Activated CD4-positive, alpha-beta memory T cell treated with anti-CD3 and anti-CD28 coated beads, Interleukin-2, amount 10 ng/mL, durations not matched to agents 7 days and 5 days (primary cell): ENCODE data around the gene MIB2. TPM values are rescaled to one million over a fixed set of nuclear protein-coding genes. Genes with fewer than 3 reads are reported as not detected.
"Not testable (repeated sequence)": the region's sequence is repeated elsewhere in the genome, so short reads cannot be mapped to it uniquely, and the experiment has no call there.

ENCODE experiments used
- CTCF ChIA-PET: fragments of 350-600 bp; sonication (Branson Sonifier 250); formaldehyde crosslinking; loops from one replicate; lab custom pipeline; 2021; ENCODE audit warnings: antibody characterized with exemption, inconsistent platforms; lab: Charles Lee
- POLR2A ChIA-PET: fragments of 350-600 bp; sonication (Branson Sonifier 250); formaldehyde crosslinking; loops from one replicate; lab custom pipeline; 2021; ENCODE audit warnings: antibody characterized with exemption; lab: Charles Lee
- DNase-seq: peaks from one replicate; pipeline ENCODE4 v3.0.0-alpha.2; 2020
- H3K27ac Mint-ChIP-seq: one replicate; pipeline ENCODE4 v1.8.0; 2021; ENCODE audit warnings: mild to moderate bottlenecking, mixed read lengths
- H3K27me3 Mint-ChIP-seq: one replicate; pipeline ENCODE4 v1.8.0; 2021; ENCODE audit warnings: mixed read lengths
- H3K36me3 Mint-ChIP-seq: one replicate; pipeline ENCODE4 v1.8.0; 2021; ENCODE audit warnings: low read depth, mixed read lengths
- H3K4me1 Mint-ChIP-seq: one replicate; pipeline ENCODE4 v1.8.0; 2021; ENCODE audit warnings: mixed read lengths
- H3K4me3 Mint-ChIP-seq: one replicate; pipeline ENCODE4 v1.8.0; 2021; ENCODE audit warnings: mild to moderate bottlenecking, mixed read lengths
- H3K9me3 Mint-ChIP-seq: one replicate; pipeline ENCODE4 v1.8.0; 2021; ENCODE audit warnings: mixed read lengths
- total RNA-seq, 2 experiments: library from RNA; stranded (reverse); gene quantifications; one replicate each; pipeline ENCODE4 v1.2.3, GENCODE V29; 2021

The MIB2 gene
- total RNA-seq, 2 experiments from 2014 or later = 37.2 to 37.5 TPM

- POLR2A ChIA-PET, H3K27me3 Mint-ChIP-seq, H3K27ac Mint-ChIP-seq, DNase-seq, H3K4me1 Mint-ChIP-seq, H3K9me3 Mint-ChIP-seq, H3K4me3 Mint-ChIP-seq, CTCF ChIA-PET, H3K36me3 Mint-ChIP-seq: not testable (repeated sequence)
Observed at GRCh38 chr1:1638528-1638927, 23.2 kb downstream of the MIB2 start.

GRCh38 chr1:1639368-1639767 lies 24.1 kb downstream of the MIB2 start:
- H3K36me3 Mint-ChIP-seq, H3K9me3 Mint-ChIP-seq, POLR2A ChIA-PET, DNase-seq, H3K4me3 Mint-ChIP-seq, H3K27me3 Mint-ChIP-seq, H3K4me1 Mint-ChIP-seq, H3K27ac Mint-ChIP-seq, CTCF ChIA-PET: not testable (repeated sequence)

- H3K36me3 Mint-ChIP-seq, POLR2A ChIA-PET, DNase-seq, CTCF ChIA-PET, H3K9me3 Mint-ChIP-seq, H3K4me1 Mint-ChIP-seq, H3K27me3 Mint-ChIP-seq, H3K4me3 Mint-ChIP-seq, H3K27ac Mint-ChIP-seq: not testable (repeated sequence)
Observed at GRCh38 chr1:1640081-1640480, 24.8 kb downstream of the MIB2 start.

GRCh38 chr1:1640711-1641461 lies 25.6 kb downstream of the MIB2 start:
- H3K36me3 Mint-ChIP-seq = peaks cover 11% of the 10 kb centered on the region
- H3K27me3 Mint-ChIP-seq, H3K27ac Mint-ChIP-seq, H3K9me3 Mint-ChIP-seq, H3K4me1 Mint-ChIP-seq, H3K4me3 Mint-ChIP-seq, CTCF ChIA-PET, DNase-seq, POLR2A ChIA-PET: not testable (repeated sequence)

DNA sequence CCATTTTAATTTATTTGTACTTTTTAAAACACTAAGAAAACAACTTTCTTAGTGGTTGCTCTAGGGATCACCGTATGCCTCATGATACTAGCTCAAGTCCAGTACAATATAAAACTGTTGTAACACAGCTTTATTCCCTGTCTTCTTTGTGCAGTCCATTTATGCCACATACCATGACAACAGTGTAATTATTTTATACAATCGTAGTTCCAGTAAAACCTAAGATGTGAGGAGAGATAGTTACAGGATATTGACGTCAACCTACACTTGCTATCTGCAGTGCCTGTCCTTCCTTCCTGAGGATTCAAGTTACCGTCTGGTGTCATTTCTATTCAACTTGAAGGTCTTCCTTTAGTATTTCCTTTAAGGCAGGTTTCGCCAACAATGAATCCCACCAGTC lies 31.0 kb downstream of the MIB2 start:
- H3K9me3 Mint-ChIP-seq, H3K27me3 Mint-ChIP-seq, CTCF ChIA-PET, H3K4me1 Mint-ChIP-seq, H3K4me3 Mint-ChIP-seq, DNase-seq, POLR2A ChIA-PET, H3K27ac Mint-ChIP-seq: not testable (repeated sequence)
- peaks cover 40% of the 10 kb centered on the region for H3K36me3 Mint-ChIP-seq

- DNase-seq, H3K4me1 Mint-ChIP-seq, H3K4me3 Mint-ChIP-seq, H3K27me3 Mint-ChIP-seq, H3K9me3 Mint-ChIP-seq, CTCF ChIA-PET, POLR2A ChIA-PET, H3K27ac Mint-ChIP-seq: not testable (repeated sequence)
- H3K36me3 Mint-ChIP-seq = peaks cover 54% of the 10 kb centered on the region
Observed at GRCh38 chr1:1647567-1648241, 32.4 kb downstream of the MIB2 start.

GRCh38 chr1:1648265-1648664 lies 33.0 kb downstream of the MIB2 start:
- POLR2A ChIA-PET, H3K27ac Mint-ChIP-seq, H3K27me3 Mint-ChIP-seq, DNase-seq, H3K9me3 Mint-ChIP-seq, H3K4me1 Mint-ChIP-seq, CTCF ChIA-PET, H3K4me3 Mint-ChIP-seq: not testable (repeated sequence)
- peaks cover 55% of the 10 kb centered on the region for H3K36me3 Mint-ChIP-seq

DNA sequence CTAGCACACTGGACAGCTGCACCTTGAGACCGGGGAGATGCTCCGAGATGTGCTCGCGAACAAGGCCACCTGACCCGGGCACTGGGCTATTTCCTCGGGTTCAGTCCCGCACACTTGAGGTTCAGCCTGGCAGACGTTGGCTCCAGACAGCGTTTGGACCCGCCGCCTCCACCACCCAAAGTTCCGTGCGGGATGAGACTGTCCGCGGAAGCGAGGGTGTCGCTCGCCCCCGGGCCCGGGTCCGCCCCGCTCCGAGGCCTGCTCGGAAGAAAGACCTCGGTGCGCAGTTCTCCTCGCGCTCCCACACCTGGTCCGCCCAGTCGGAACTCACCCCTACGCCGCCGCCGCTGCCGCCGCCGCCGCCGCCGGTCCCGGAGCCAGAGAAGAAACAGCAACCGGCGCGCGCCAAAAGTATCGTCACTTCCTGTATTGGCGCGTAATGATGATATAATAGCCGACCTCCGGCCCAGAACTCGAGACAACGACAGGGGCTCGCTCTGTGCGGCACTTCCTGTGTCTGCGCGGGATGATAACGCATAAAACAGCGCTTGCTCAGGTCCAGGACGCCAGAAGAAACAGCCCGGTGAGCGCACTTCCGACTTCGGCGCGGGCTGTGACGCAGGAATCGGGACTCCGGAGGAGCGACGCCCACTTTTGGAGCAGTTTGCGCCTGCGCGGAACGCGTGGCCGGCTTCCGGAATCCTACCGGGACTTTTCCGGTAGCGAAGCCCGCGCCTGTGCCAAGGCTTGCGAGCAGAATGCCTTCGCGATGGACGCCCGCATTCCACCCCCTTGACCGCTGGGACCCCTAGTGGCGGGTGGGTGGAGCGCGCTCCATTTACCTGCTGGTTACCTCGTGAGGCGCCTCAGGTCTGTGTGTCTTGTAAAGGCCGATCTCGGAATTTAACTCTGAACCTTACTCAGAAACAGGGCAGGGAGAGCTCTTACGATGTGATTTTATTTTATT lies 43.6 kb downstream of the MIB2 start, which contains the start of gene CDK11B:
Gene CDK11B, minus strand, starts transcription at position 422 of the 967 bp plus-strand sequence. CDS start 1,519 bp downstream, outside the sequence.
- H3K9me3 Mint-ChIP-seq, CTCF ChIA-PET, H3K27me3 Mint-ChIP-seq: not testable (repeated sequence)
- Mint-ChIP-seq H3K27ac (peak within 1 kb of the TSS; percentile 100), H3K4me3 (peak within 1 kb of the TSS; percentile 94), H3K36me3 (peaks cover 20% of the 10 kb centered on the region), H3K4me1 (peaks cover 15% of the 10 kb centered on the region)
- DNase-seq = peak; percentile 94
- POLR2A ChIA-PET = interaction anchor here (0.6 to 1.2 kb wide), 2 partner anchors 65 to 69 kb away, joined by 3 to 5 read pairs; partner anchors contain the start of gene CDK11A

- H3K27ac Mint-ChIP-seq, H3K9me3 Mint-ChIP-seq, H3K4me3 Mint-ChIP-seq, H3K27me3 Mint-ChIP-seq, POLR2A ChIA-PET, DNase-seq: not testable (repeated sequence)
- peaks cover 12% of the 10 kb centered on the region for H3K4me1 Mint-ChIP-seq
- peaks cover 13% of the 10 kb centered on the region for H3K36me3 Mint-ChIP-seq
- CTCF ChIA-PET = interaction anchor here (0.6 kb wide), 1 partner anchor 223 kb away, joined by 4 read pairs; no protein-coding TSS in a partner anchor
Observed at GRCh38 chr1:1662392-1662791, 47.1 kb downstream of the MIB2 start.

- DNase-seq, H3K9me3 Mint-ChIP-seq, H3K27me3 Mint-ChIP-seq, POLR2A ChIA-PET, H3K27ac Mint-ChIP-seq, H3K4me3 Mint-ChIP-seq: not testable (repeated sequence)
- Mint-ChIP-seq H3K36me3 (peaks cover 16% of the 10 kb centered on the region), H3K4me1 (peaks cover 12% of the 10 kb centered on the region)
- CTCF ChIA-PET = interaction anchor here (0.6 kb wide), 1 partner anchor 222 kb away, joined by 4 read pairs; no protein-coding TSS in a partner anchor
Observed at GRCh38 chr1:1662830-1663560, 47.7 kb downstream of the MIB2 start.

DNA sequence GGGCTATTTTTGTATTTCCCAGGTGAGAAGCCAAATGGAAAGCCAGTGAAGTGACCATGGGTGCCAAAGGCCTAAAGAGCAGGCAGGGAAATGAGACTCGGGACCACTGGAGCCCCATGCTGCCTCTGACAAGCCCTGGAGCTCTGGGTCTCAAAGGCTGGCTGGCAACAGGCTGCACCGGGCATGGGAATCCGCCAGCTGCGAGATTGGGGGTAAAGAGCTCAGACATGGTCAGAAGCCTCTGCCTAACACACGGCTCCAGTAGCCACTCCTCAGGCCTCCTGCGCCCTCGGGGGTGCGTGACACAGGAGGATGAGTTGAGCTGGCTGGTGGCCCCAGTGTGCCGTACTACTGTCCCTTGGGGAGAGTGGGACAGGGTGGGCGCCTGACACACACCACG lies 49.0 kb downstream of the MIB2 start:
- not testable (repeated sequence) for H3K4me3 Mint-ChIP-seq, DNase-seq, H3K27ac Mint-ChIP-seq, H3K27me3 Mint-ChIP-seq, H3K4me1 Mint-ChIP-seq, H3K9me3 Mint-ChIP-seq
- H3K36me3 Mint-ChIP-seq = peaks cover 11% of the 10 kb centered on the region
- ChIA-PET POLR2A (interaction anchor here (2.4 kb wide), 1 partner anchor 65 kb away, joined by 12 read pairs; no protein-coding TSS in a partner anchor), CTCF (interaction anchor here (2.4 kb wide), 1 partner anchor 65 kb away, joined by 20 read pairs; no protein-coding TSS in a partner anchor)
